Fibroblast of skin of back (primary cell): ENCODE data around the gene SEC16A.

ENCODE experiments used
- DNase-seq: peaks from one replicate; pipeline ENCODE4 v3.0.0-alpha.2; 2013

The SEC16A gene

DNA sequence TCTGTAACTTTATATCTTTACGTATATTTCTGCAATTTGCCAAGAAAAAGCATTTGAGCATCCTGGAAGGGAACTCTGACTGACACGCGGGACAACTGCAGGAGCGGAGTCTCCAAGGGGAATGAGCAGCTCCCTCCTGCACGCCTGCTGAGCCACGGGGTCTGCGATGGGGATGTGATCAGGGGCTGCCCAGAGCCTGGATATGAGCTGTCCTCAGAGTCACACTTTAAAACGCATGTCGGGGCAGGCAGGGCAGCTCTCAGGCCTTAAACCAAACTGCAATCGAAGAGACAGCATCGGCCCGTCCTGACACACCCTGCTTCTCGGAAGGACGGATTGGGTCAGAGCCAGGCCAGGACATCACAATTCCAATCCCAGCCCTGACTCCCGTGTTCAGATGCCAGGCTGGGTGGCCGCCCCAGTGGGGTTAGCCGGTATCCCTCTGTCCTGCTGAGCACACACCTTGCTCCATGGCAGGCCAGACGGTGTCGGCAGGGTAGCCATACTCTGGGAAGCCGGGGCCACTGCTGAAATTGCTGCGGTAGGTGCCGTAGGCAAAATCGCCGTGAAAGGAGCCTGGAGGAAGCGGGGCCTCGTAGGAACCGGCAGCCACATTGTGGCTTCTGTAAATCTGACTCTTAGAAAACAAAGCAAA, 17.2 kb downstream of the SEC16A start:
- no peak for DNase-seq

DNA sequence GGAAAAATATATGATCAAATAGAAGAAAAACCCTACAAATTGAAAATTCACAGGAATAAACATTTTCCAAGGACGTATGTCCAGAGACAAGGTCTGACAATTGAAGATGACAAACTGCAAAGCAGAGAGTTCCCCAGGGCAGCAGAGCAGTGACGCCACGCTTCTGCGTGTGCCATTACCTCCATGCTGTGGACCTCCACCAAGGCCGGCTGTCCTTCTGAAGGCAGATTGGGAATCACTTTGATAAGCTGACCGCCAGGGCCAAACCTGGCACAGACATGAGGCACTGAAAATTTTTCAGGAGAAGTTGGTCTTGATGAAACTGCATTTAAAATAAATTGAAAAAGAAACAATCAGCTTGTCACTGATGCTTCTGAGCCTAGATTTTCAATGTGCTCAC, 18.6 kb downstream of the SEC16A start:
- DNase-seq, result no peak

DNA sequence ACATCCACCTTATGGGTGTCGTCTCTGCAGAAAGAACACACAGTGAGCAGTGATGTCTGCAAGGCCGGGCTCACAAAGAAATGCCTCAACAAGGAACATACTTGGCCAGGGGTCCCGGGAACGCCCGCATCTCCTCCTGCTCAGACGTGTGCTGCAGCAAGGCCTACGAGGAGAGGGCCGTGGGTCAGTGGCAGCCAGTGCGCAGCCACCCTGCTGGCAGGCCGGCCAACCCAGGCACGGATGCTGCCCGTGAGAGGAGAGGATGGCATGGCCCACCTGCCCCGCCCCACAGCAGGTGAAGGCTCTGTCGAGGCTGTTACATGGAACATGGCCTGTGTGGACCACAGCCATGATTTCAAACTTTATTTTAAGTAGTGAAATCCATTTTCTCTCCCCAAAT, 19.3 kb downstream of the SEC16A start:
- DNase-seq, result no peak

DNA sequence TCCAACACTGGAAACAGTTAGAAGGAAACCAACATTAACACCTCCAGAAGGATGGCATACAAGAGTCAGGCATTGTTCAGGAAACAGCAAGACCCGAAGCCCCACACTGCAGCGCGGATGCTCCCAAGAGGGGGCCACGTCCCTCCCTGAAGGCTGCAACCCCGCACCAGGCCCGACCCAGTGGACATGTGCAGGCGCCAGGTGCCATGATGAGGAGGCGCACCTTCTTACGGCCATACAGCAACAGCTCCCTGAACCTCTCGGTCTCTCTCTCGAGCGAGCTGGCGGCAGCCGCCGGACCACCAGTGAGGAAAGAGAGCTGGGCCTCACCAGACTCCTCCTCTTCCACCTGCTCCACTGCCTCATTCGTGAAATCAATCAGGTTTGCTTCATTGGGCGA, 20.2 kb downstream of the SEC16A start:
- DNase-seq, result no peak

DNA sequence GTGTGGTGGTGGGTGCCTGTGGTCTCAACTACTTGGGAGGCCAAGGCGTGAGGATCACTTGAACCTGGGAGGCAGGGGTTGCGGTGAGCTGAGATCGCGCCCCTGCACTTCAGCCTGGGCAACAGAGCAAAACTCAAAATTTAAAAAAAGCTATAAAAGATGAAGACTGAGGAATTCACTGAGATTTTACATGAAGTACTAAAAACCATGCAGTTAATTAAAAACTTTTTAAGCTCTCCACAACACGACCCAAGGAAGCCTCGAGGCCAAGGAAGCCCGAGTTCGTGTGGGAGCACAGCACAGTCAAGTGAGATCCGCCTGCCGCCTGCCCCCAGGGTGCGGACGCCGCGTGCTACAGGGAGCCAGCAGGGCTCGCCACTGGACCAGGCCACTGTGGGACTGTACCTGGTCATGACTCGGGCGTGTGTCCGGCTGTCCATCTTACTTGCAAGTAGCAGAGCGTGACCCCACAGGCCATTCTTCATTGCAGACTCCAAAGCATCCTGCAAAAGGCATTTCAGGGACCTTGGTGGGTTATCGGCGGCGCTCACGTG, 22.0 kb downstream of the SEC16A start:
- no peak for DNase-seq

DNA sequence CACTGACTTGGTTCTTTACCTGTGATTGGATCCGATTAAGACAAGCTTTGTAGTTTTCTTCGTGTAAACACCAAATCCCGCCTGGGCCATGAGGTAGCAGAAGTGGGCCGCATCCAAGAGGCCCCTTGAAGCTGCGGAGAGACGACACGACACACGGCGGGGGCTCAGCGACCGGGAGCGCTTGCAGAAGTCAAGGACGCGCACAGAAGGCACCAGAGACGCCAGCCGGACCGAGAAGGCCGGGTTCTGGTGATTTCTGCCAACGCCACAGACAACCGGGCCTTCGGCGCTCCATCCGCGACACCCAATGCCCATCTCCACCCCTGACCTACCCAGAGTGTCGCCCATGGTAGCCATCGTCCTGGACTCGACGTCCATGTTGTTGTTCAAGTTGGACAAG, 23.4 kb downstream of the SEC16A start:
- no peak for DNase-seq

DNA sequence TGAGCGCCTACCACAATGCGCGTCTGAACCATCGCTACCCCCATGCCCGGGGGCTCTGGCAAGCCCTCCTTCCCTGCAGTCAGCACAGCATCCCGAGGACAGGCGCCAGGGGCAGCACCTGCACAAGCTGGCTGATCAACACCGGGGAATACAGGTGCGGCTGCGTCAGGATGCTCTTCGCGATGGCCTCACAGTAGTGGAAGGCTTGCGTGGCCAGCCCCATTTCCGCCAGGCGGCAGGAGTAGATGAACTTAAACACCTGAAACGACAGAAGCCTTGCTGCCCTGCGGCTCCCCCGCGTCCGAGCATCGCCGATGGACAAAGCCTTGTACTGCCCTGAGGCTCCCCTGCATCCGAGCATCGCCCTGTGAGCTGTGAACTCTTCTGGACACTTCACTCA, 25.5 kb downstream of the SEC16A start:
- no peak for DNase-seq

DNA sequence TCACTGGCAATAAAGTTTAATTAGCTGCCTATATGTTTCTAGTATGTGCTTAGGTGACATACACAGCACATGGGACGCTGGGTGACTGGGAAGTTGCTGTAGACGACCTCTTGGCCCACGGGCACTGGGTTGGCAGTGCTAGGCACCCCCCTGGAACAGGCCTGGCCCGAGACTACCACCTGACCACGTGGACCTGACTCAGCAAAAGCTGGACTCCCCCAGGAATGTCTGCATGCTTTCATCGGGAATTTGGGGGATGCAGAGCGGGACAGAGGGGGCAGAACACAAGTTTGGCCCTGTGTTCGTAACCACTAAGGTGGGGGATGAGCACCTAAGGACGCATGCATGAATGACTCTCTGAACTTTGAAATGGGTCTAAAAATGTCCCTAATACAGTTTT, 26.6 kb downstream of the SEC16A start:
- no peak for DNase-seq

DNA sequence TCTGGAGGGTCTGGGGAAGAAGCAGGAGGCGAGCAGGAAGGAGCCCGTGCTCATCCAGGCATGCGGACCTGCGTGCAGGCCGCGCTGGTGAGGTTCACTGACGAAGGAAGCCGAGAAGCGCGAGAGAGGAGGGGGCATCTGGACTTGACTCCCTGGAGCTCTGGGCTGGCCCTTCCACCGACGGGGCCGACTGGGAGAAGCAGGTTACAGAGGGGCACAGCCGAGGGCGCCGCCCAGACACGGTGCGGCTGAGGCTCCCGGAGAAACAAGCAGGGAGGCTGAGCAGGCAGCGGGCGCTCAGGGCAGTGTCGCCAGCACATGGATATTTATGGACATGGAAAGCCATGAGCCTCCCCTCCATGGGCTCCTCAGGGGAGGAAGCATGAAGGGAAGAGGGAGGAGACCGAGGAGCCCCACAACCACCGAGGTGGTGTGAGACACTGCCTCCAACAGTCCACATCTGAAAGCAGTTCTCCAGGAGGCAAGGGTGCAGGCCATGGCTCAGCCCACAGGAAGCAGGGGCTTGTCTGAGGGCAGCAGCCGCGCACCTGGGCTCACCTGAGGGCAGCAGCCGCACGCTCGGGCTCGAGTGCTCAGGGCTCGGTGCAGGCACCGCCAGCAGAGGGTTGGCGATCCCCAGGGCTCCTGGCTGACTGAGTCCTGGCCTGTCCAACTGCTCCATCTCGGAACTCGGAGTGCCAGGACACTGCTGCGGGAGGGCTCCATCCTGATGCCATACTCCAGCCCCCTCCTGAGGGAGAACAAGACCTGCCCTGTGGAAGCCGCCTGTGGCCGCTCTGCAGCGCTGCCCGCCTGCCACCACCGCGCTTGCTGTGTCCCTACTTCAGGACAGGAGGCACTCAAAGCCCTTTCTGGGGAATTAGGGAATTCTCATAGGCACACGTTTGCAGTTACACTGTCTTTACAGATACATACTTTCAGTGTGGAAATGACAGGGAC, 27.5 kb downstream of the SEC16A start:
- no peak for DNase-seq

DNA sequence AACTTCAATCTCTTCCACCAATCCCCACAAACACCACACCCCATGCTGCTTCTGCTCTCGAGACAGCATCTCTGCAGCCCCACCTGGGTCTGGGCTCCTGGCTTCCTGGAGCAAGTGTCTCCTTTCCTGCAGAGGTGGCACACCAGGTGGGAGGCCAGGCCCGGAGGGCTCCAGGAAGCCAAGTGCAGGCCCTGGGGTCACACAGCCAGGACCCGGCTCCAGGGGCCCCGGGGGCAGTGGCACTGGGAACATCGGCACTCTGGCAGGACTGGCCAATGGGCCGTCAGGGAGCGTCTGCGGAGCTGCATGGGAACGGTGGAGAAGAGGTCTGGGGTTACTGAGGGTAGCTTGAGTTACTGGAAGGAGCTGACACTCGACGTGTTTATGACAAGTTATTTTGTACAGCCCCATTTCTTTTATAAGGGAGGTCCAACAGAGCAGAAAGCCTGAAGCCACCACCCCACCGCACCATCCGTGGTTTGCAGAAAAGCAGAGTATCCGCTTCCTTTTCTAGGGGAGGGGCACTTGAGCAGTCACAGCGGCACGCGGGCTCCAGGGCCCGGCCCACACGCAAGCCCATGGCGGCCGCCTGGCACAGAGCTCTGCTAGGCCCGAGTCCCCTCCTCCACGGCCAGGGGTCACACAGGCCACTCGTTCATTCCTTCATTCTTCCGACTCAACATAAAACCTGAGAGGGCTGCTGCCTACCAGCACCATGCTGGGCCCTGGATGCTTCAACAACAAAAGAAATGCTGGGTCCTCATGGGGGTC, 28.6 kb downstream of the SEC16A start:
- DNase-seq, result no peak

DNA sequence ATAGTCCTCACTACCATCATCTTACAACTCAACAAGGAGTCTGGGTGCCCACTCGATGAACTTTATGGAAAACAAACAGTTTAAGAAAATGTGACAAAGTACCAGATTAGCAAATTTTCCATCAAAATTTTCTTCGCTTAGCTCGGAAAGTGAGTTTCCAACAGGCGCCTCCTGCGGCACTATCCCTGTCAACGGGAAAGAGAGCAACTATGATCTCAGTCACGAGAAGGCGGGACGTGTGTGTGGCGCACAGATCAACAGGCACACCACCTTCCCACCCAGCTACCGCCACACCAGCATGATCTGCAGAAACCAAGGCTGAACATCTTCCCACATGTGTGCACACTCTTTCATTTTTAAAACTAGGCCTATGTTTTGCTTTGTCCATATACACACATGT, 29.5 kb downstream of the SEC16A start:
- no peak for DNase-seq

DNA sequence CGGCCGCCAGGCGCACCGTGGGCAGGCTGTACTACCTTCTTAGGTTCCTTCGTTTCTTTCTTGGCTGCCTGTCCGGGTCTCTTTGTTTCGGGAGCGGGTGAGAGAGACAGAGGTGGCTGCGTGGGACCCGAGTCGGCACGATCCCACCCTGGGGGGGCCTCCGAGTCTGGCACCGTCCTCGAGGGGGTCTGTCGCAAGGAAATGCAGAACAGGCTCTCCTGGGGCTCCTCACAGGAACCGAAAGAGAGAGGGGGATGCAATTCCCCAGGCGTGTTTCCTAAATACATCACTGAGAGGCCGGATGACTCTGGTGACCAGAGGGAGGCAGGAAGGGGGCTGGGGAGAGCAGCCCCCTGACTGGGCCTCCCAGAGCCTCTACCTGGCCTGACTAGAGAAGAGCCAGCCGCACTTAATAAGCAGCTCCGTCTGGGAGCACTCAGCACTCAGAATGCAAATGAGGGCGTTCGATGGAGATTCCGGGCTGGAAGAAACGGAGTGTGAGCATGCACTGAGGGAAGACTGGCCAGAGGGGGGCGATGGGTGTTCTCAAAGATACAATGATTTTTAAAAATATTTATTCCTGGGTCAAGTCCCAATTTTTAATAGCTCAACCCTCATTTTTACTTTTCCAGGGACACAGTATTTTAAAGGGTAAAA, 31.5 kb downstream of the SEC16A start:
- no peak for DNase-seq

DNA sequence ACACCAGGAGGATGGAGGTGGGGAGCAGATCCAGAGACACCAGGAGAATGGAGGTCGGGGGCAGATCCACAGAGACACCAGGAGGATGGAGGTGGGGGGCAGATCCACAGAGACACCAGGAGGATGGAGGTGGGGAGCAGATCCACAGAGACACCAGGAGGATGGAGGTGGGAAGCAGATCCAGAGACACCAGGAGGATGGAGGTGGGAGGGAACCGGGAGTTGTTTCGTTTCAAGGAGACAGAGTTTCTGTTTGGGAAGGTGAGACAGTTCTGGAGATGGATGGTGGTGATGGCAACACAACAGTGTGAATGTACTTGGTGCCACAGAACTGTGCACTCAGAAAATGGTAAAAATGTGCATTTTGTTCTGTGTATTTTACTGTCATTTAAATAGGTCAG, 34.2 kb downstream of the SEC16A start:
- DNase-seq, result no peak

DNA sequence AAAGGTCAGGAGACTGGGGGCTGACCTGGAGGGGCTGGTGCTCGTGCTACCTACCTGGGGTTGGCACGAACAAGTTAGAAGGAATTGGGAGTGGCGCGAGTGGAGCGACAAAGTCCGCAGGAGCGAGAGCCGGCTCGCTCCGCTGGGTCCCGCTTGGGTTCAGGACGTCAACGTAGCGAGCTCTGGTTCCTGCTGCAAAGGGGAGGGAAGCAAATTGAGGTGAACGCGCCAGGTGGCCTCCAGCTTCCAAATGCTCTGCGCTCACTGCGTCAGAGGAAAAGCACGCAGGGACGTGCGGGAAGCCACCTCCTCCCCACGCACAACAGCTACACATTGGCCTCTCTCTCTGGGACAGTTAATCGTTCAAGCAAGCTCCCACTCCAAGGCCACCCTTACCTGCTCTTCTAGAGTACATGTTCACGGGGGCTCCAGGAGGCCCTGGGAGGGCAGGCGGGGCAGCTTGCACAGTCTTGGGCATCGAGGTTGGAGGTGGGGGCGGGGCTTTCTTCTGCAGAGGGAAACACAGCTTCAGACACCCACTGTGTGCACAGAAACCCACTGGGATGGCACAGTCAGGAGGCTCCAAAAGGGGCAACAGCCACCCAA, 35.6 kb downstream of the SEC16A start:
- no peak for DNase-seq

DNA sequence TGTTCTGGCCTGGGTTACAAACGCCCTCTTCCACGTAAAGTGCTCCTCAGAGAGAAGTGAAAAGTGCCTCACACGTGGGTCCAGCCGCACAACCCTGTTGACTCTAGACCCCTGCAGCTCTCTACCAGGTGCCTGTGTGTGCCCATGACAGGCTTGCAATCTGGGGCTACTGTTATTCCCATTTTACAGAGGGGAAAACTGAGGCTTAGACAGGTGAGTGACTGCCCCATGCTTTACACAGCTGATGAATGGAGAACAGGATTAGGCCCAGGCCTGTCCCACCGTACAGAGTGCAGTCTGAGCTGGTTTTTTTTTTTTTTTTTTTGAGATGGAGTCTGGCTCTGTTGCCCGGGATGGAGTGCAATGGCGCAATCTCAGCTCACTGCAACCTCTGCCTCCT, 37.0 kb downstream of the SEC16A start:
- DNase-seq, result no peak

DNA sequence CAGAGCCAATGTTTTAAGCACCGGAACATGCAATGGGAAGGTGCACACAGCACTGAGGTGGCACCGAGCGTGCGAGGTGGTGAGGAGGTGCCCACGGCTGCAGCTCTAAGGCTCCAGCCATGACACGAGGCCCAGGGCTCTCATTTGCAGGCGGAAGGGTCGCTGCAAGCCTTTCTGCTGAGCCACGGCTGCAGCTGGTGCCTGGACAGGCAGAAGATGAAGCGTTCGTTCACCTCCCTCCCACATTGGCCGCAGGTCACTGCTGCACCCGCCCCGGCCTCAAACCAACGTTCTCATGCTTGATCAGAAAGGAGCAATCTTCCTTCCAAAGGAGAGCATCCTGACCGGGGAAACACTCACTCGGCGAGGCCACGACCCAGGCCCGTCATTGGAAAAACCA, 38.7 kb downstream of the SEC16A start:
- DNase-seq, result no peak

DNA sequence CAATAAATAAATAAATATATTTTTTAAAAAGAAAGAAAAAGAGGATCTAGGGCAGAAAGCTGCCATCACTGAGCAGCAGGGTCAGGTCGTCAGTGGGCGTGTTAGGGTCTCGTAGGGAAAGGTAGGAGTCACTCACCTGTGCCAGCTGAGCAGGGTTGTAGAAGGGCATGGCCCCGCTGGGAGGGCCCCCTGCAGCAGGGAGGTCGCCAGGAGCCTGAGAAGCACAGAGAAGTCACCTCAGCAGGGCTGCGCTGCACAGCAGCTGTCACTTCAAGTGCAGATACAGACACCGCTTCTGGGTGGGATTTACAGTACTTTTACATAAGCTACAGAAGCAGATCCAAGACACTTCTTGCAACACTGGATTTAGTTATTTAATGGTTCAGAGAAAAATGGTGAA, 39.2 kb downstream of the SEC16A start:
- DNase-seq, result no peak

DNA sequence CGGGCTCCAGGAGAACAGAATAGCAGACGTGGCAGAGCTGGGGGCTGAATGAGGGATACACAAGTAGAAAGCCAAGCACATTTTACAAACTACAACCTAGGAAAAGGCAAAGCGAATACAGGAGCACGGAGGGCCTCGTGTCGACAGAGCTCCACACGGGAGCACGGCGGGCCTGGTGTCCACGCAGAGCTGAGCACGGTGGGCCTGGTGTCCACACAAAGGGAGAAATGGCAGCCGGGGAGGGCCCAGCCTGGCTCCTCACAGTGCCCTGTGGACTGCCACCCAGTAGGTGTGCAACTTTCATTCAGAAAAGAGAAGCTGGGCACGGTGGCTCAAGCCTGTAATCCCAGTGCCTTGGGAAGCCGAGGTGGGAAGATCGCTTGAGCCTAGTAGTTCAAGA, 39.8 kb downstream of the SEC16A start:
- no peak for DNase-seq

DNA sequence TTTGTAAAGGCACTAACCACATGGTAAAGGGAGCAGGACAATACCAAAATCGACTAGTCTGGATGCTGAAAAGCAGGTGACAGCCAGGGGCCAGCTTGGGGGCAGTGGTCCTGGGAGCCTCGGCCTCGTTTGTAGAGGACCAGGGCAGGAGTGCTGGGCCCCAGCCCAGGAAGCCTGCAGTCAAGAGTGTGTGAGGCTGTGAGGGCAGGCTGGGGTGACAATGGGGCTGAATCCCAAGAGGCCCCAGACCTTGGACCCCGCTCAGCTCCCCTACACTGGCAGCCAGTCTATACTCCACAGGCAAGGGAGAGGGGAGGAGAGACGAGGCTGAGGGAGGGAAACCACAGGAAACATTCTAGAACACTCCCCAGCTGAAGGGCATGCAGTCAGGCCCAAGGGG, 40.6 kb downstream of the SEC16A start:
- DNase-seq, result no peak

DNA sequence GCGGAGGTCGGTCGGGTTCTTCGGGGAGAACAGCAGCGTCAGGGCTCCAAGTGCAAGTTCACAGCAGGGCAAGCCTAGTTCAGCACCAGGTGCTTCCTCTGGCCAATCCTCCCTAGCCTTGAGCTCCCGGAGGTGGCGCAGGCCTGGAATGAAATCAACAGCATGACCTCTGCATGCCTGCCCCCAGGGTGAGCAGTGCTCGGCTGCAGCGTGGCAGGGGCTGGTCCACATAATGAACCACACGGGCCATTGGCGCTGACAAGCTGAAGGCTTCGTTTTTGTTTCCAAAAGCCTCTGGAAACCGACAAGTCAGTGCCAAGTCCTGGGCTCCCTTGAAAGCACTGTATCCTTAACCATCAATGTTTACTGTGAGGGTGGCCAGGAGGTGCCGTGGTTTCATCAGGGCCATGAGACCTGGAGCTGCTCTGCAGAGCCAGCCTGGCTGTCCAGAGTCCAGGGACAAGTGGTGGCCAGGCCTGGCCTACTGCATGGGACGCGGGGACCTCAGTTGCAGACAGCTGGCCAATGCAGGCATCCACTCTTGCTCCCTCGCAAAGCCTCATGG, 41.1 kb downstream of the SEC16A start:
- DNase-seq, result no peak

DNA sequence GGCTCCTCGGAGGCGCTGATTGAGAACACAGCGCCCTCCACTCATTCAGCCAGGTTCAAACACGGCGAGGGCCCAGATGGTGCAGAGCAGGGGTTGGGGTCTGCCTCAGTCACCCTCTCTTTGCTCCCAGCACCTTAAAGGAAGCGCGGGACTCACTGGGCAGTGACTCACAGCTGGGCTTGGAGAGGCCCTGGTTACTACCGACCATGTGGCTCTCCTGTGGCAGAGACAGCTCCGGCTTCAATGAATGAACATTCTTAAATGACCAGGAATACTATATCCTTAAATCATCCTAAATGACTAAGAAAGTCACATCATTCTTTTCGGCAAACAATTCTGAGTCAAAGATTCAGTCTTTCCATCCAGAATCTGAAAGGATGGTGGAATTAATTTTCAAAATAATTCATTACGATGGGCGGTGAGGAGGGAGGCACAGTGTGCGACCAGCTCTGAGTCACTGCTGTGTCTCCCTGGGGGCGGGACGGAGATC, 41.6 kb downstream of the SEC16A start:
- DNase-seq, result no peak
